ENCODE measurements around the gene MYL7.

DNA sequence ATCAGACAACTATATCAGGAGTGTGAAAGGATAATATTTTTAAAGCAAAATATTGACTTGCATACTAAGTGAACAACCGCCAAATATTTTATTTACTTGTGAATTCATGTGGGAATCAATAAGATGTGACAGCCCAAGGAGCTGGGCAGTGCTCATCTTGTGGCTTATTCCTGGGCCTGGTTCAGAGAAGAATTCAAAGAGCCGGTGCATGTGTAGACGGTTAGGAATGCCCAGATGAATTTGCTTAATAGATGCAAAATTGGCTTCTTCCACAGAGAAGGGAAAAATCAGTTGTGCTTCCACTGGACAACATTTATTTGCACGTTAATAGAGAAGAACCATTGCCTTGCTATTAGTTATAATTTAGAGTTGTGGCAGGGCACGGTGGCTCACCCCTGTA lies 4.4 kb downstream of the MYL7 start:
- TF ChIP-seq, protein P1, sequence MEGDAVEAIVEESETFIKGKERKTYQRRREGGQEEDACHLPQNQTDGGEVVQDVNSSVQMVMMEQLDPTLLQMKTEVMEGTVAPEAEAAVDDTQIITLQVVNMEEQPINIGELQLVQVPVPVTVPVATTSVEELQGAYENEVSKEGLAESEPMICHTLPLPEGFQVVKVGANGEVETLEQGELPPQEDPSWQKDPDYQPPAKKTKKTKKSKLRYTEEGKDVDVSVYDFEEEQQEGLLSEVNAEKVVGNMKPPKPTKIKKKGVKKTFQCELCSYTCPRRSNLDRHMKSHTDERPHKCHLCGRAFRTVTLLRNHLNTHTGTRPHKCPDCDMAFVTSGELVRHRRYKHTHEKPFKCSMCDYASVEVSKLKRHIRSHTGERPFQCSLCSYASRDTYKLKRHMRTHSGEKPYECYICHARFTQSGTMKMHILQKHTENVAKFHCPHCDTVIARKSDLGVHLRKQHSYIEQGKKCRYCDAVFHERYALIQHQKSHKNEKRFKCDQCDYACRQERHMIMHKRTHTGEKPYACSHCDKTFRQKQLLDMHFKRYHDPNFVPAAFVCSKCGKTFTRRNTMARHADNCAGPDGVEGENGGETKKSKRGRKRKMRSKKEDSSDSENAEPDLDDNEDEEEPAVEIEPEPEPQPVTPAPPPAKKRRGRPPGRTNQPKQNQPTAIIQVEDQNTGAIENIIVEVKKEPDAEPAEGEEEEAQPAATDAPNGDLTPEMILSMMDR (IDR thresholded peaks at IDR 0.05; ENCODE audit: borderline replicate concordance, extremely low read depth, low read length, poor library complexity, severe bottlenecking) = no peak
- TF ChIP-seq EZH2 (IDR thresholded peaks at IDR 0.05; ENCODE audit: borderline replicate concordance, low read depth, low read length, severe bottlenecking) = no peak
